ENCODE results near the gene ENTPD6.

Gene ENTPD6

GRCh38 chr20:25244976-25245375, 49.5 kb downstream of the ENTPD6 start:
- FAIRE-seq, result no peak

DNA sequence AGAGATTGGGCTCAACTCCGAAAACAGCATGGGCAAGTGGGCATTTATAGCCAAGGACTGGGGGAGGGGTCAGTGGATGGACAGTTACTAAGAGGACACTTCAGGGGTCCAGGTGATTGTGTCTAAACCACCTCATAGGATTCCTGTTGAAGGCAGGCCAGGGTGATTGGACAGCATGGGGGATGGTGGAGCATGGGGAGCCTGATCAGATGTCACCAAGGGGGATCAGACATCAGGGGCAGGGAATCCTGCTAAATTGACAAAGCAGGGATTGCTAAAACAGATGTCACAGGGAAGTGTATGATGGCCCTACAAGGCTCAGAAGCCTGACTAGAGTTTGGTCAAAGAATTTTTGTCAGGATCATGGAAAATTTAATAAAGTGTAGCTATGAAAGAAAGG, 49.9 kb downstream of the ENTPD6 start:
- FAIRE-seq, result no peak

GRCh38 chr20:25246182-25246999, 50.9 kb downstream of the ENTPD6 start:
- FAIRE-seq, result no peak

GRCh38 chr20:25247000-25247517, 51.5 kb downstream of the ENTPD6 start:
- no peak for FAIRE-seq

GRCh38 chr20:25247518-25247955, 52.0 kb downstream of the ENTPD6 start:
- FAIRE-seq, result no peak

DNA sequence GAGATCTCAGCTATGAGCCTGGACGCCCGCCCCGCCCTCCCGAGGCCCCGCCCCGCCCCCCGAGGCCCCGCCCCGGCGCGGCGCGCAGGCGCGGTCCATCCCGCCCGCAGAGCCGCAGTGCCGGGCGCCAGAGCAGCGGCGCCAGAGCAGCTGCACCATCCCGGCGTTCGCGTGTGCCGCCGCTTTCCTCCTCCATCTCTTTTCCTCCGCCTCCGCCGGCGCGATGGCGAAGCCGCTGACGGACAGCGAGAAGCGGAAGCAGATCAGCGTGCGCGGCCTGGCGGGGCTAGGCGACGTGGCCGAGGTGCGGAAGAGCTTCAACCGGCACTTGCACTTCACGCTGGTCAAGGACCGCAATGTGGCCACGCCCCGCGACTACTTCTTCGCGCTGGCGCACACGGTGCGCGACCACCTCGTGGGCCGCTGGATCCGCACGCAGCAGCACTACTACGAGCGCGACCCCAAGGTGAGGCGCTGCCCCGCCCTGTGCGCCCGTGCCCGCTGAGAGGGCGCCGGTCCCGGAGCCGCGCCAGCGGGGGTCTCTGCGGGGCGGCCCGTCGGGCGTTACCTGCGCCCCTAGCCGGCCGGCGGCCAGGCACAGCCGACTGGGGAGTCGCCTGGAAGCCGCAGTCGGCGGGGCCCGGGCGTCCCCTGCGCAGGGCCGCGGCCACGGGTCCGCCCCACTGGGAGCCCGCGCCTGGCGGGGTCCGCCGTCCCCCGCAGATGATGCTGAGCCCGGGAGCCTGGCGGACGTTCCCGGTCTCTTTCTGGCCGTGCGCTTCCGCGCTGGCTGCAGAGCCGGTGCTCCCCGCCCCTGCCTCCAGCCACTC, 52.7 kb downstream of the ENTPD6 start, which contains the start of gene PYGB:
Gene PYGB (plus strand): TSS at position 130 of the 830 bp plus-strand sequence. CDS start 94 bp downstream, at position 224.
- no peak for FAIRE-seq

GRCh38 chr20:25248786-25249172, 53.3 kb downstream of the ENTPD6 start:
- FAIRE-seq, result no peak

GRCh38 chr20:25249198-25249931, 53.9 kb downstream of the ENTPD6 start:
- no peak for FAIRE-seq

- FAIRE-seq, result no peak
These were observed 55.0 kb downstream of the ENTPD6 start for GRCh38 chr20:25250508-25250907.

- FAIRE-seq, result no peak
These were observed 55.5 kb downstream of the ENTPD6 start for GRCh38 chr20:25251019-25251418.

DNA sequence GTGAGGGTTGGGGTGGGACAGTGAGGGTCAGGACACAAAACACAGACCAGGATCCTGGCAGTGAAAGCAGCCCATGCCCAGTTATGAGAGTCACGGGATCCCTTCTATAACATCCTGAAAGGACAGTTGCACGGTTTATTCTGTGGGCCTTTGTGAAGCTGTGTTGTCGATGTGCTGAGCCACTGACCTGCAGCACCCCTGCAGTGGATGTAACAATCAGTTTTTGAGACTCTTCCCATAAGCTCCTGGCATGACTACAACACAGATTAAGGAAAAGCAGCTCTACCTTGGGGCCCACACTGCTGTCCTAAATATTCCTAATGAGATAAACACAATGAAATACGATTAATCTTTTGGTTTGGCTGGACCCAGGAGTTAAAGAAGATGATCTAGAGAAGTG, 56.0 kb downstream of the ENTPD6 start:
- no peak for FAIRE-seq

DNA sequence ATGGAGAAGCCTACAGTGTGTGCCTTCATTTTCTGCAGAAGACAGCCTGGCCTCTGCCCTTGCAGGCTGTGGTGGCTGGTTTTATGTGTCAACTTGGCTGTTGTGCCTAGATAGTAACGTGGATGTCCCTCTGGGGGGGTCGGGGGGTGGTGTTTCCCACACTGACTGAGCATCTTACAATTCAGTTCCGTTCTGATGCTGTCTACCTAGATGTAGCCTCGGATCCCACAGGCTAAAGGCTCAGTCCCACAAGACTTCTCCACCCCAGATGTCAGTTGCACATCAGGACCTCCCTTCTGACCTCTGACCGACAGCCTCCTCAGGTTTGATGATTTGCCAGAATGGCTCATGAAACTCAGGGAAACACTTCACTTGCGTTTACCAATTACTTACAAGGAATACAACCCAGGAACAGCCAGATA, 56.7 kb downstream of the ENTPD6 start:
- FAIRE-seq, result no peak

GRCh38 chr20:25252686-25253421, 57.3 kb downstream of the ENTPD6 start:
- no peak for FAIRE-seq

DNA sequence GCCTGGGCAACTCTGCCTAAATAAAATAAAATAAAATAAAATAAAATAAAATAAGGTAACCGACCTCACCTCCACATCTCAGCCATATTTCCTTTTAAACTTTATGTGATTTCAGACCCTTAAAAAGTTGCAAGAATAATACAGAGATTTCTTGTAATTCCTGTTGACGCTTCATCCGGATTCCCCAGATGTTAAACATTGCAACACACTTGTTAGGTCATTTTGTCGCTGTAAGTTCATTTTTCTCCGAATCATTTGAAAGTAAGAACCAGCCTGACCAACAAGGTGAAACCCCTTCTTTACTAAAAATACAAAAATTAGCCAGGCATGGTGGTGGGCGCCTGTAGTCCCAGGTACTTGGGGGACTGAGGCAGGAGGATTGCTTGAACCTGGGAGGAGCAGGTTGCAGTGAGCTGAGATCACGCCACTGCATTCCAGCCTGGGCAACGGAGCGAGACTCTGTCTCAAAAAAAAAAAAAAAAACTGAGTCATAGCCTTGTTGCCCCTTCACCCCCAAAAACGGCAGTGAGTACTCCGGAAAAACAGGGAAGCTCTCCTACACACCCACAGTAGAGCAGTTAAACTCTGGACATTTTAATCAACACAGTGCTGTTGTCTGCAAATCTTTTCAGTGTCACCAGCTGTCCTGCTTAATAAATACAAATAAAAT, 58.2 kb downstream of the ENTPD6 start:
- FAIRE-seq, result peak; percentile 72

GRCh38 chr20:25254571-25254970, 59.1 kb downstream of the ENTPD6 start:
- FAIRE-seq, result no peak

- FAIRE-seq, result no peak
These were observed 59.6 kb downstream of the ENTPD6 start for GRCh38 chr20:25254986-25255680.

- FAIRE-seq, result no peak
These were observed 60.8 kb downstream of the ENTPD6 start for GRCh38 chr20:25256226-25256859.

DNA sequence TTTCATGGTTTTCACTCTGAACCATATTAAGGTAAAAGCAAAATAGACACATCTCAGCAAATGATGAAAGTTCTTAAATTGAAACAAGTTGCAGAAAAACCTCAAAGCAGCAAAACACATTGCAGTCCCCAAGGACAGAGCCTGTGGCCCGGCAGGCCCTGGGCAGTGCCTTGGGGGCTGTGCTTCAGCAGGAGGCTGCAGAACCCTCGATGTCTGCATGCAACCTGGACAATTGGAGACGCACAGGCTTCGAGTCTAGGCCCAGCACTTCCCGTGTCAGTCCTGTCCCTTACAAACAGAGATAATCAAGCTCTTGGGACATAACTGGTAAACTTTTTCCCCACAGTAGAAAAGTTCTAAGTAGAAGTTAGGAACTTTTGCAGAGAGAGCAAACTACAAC, 61.6 kb downstream of the ENTPD6 start:
- FAIRE-seq, result no peak

DNA sequence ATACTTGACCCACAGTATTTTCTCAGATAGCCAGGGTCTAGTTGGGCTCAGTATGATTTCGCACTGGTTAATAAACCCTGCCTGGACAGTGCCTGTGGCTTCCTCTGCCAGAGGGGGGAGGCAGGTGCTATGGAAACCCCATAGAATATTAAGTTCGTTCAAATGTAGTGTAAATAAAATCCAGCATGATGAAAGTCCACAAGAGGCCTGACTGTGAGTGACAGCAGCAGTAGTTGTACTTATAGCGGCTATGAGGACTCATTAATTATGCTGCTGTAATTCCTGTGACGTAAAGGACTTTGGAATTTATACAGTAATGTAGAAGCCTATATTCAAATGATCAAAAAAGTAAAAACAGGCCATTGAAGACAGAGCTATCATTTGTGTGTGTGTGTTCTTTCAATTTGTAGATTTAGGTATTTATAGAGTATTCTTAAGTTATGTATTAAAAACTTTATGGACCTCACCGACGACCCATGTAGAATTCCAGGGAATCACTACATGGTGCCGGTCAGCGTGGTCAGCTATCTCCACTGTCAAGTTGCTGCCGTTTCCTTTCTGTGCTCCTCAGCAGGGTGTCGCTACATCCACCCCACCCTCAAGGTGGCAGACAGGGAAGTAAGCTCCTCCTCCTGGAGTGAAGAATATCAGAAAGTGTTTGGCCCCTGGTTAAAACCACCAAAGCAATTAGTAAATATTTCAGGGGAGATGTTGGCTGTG, 62.4 kb downstream of the ENTPD6 start:
- FAIRE-seq, result no peak

- FAIRE-seq, result no peak
These were observed 62.9 kb downstream of the ENTPD6 start for GRCh38 chr20:25258476-25258805.

Data from endometrium (tissue), 2 donors.